ENCODE data around the gene OR5P2. TPM values are rescaled to one million over a fixed set of nuclear protein-coding genes. Genes with fewer than 3 reads are reported as not detected.

OR5P2 gene
- total and polyA plus RNA-seq, 2 of the 8 experiments (the other 6 are each of a cell fraction or from before 2014, with no cell fraction given) = 0.08 TPM; not detected in 1

DNA sequence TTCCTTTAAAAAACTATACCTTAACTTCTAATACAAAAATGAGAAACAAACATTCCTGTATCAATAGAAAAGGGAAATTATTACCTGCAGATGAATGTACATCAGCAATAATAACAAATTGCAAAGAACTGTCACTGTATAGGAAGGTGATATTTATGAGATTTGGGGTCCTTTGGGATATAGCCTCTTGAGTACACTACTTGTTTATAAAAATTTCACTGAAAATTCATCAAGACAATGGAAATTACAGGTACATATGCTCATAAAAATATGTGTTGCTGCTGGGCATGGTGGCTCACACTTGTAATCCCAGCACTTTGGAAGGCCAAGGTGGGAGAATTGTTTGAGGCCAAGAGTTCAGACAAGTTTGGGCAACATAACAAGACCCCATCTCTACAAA is 34.0 kb upstream of the OR5P2 start, which contains the start of gene OR5P3 (continued):
- no peak for TF ChIP-seq GABPA (IDR thresholded peaks at IDR 0.05; ENCODE audit: borderline replicate concordance, insufficient read depth, low read length)
- no peak for TF ChIP-seq RXRA (IDR thresholded peaks at IDR 0.05; ENCODE audit: insufficient read depth, low read depth, low read length)
